Adrenal gland (tissue), 5 donors: ENCODE data around the gene PARG.
"Not testable (repeated sequence)": the region's sequence is repeated elsewhere in the genome, so short reads cannot be mapped to it uniquely, and the experiment has no call there.

Experiments used
- CTCF ChIP-seq, 6 experiments: fragments of 450-650 bp in 4 of 6; fragments of 200-600 bp in 2 of 6; sonication (generic) in 1 of 6; IDR thresholded peaks; 1 replicate in 5 of 6; 2 replicates in 1 of 6; pipeline versions ENCODE4 v1.5.1 to v1.8.0; 2016 to 2021; ENCODE audit warnings: antibody characterized with exemption in 6 of 6, mild to moderate bottlenecking in 2 of 6, moderate library complexity in 1 of 6
- POLR2A ChIP-seq, 2 donors: fragments of 450-650 bp; IDR thresholded peaks; one replicate each; pipeline ENCODE4 v1.6.1; 2017; ENCODE audit warnings: antibody characterized with exemption in 2 of 2, mild to moderate bottlenecking in 2 of 2, moderate library complexity in 1 of 2
- donor health status: DM: no; HTN: no; CAD: no.

- not testable (repeated sequence) for TF ChIP-seq POLR2A (IDR thresholded peaks at IDR 0.05)
- peak in 3 of 6 experiments; percentile 19 to 39 (median 21) for TF ChIP-seq CTCF (IDR thresholded peaks at IDR 0.05)
These were observed 11.3 kb upstream of the PARG start for GRCh38 chr10:49953122-49953521.
